COLO668 (cell line): Measurements from ENCODE around the gene MAMDC4.
"Not testable (repeated sequence)": the region's sequence is repeated elsewhere in the genome, so short reads cannot be mapped to it uniquely, and the experiment has no call there.

Source experiments
- DNase-seq: peaks from one replicate; lab custom pipeline; 2025; ENCODE audit not compliant: unreplicated experiment; lab: John Stamatoyannopoulos, UW

Gene MAMDC4

GRCh38 chr9:136851941-136852663 lies at the start of gene MAMDC4:
MAMDC4 (plus strand) TSS chr9:136852346; CDS start chr9:136852417, 71 bp downstream.
- no peak for DNase-seq

- not testable (repeated sequence) for DNase-seq
These were observed 49.1 kb upstream of the MAMDC4 start for GRCh38 chr9:136803009-136803550.

- DNase-seq = no peak
These were observed 48.3 kb upstream of the MAMDC4 start for GRCh38 chr9:136803551-136804508.

GRCh38 chr9:136804509-136805206 lies 47.5 kb upstream of the MAMDC4 start:
- DNase-seq = no peak

- DNase-seq = no peak
These were observed 46.9 kb upstream of the MAMDC4 start for GRCh38 chr9:136805207-136805740.

- no peak for DNase-seq
These were observed 46.1 kb upstream of the MAMDC4 start for GRCh38 chr9:136806067-136806466.

- DNase-seq = peak; percentile 16
These were observed 45.4 kb upstream of the MAMDC4 start for GRCh38 chr9:136806631-136807201.

- peak; percentile 89 for DNase-seq
These were observed 44.7 kb upstream of the MAMDC4 start, which contains the start of gene RABL6 for GRCh38 chr9:136807281-136808074. RABL6 (plus strand) TSS chr9:136807948; CDS start chr9:136808197, 249 bp downstream.

GRCh38 chr9:136808075-136808805 lies 43.9 kb upstream of the MAMDC4 start:
- DNase-seq = peak; percentile 67

- no peak for DNase-seq
These were observed 43.4 kb upstream of the MAMDC4 start for GRCh38 chr9:136808806-136809158.

GRCh38 chr9:136814725-136815421 lies 37.3 kb upstream of the MAMDC4 start:
- no peak for DNase-seq

GRCh38 chr9:136815422-136815782 lies 36.7 kb upstream of the MAMDC4 start:
- no peak for DNase-seq

- no peak for DNase-seq
These were observed 30.9 kb upstream of the MAMDC4 start for GRCh38 chr9:136820971-136821825.

- no peak for DNase-seq
These were observed 30.2 kb upstream of the MAMDC4 start for GRCh38 chr9:136821826-136822544.

- peak; percentile 56 for DNase-seq
These were observed 28.8 kb upstream of the MAMDC4 start for GRCh38 chr9:136823136-136824046.
